A172 (cell line): ENCODE results near the gene SLC5A10. TPM values are rescaled to one million over a fixed set of nuclear protein-coding genes. Genes with fewer than 3 reads are reported as not detected.

ENCODE experiments used
- DNase-seq: peaks from one replicate; pipeline ENCODE4 v3.0.0-alpha.2; 2015; ENCODE audit warnings: low spot score
- total RNA-seq: library from RNA; depleted of rRNA; stranded (reverse); fragments of >200 nt; shearing (Covaris generic); gene quantifications from 2 replicates; pipeline ENCODE4 v1.2.3, GENCODE V29; 2014

The SLC5A10 gene
- total RNA-seq, 1 experiment from 2014 or later = not detected

- no peak for DNase-seq
These were observed 12.0 kb downstream of the SLC5A10 start for GRCh38 chr17:18964018-18964351.

- DNase-seq = no peak
These were observed 12.6 kb downstream of the SLC5A10 start for GRCh38 chr17:18964550-18964949.

DNA sequence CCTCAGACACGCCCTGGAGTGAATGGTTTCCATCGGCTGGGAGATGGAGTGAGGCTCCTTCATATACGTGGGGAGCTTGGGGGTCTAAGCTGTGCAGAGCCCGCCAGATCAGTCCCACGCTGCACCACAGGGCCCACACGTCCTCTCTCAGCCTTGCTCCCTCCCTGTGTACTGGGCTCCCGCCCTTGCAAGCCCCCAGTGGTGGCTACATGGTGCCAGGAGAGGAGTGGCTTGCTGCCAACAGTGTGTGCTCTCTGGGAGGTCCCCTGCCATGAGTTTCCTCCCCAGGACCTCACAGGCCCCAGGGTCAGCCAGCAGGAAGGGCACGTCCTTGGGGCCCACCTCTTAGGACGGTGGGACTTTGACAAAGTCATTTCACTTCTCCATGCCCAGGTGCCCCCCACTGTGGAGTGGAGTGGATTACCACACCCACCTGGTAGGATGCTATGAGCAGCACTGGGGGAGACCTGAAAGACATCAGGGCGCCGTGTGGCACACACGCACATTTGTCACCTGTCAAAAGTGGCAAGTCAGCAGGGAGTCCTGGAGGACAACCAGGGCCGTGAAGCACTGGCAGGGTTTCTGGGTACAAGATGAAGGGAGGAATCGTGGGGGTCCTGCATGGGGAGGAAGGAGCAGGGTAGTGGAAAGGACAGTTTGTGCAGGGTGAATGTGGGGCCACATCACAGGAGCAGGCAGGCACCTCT is 13.7 kb downstream of the SLC5A10 start:
- DNase-seq = no peak

GRCh38 chr17:18966831-18967624 is 15.1 kb downstream of the SLC5A10 start:
- DNase-seq = no peak

DNA sequence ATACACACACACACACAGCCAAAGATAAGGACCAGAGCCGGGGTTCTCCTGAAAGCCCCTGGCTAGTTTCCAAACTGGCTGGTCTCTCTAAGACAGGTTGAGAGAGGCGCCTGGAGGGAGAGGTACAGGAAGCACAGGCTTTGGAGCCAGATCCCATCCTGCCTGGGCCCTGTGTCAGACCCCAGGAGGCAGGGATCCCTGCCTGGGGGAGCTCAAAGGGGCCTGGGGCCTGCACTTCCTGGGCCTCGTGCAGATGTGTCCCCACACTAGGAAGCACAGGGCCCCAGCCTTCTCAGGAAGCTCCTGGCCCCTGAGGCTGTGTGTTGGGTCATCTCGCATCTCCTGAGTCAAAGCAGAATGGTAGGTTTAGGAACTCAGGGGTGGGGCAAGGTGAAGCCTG is 16.0 kb downstream of the SLC5A10 start:
- DNase-seq = no peak

- no peak for DNase-seq
These were observed 16.4 kb downstream of the SLC5A10 start for GRCh38 chr17:18968345-18968744.

- DNase-seq = peak; percentile 57
These were observed 17.3 kb downstream of the SLC5A10 start for GRCh38 chr17:18968945-18969887.

- DNase-seq = no peak
These were observed 18.9 kb downstream of the SLC5A10 start for GRCh38 chr17:18970582-18971480.

- no peak for DNase-seq
These were observed 19.8 kb downstream of the SLC5A10 start for GRCh38 chr17:18971801-18972200.

GRCh38 chr17:18974407-18975149 is 22.6 kb downstream of the SLC5A10 start:
- peak; percentile 77 for DNase-seq

DNA sequence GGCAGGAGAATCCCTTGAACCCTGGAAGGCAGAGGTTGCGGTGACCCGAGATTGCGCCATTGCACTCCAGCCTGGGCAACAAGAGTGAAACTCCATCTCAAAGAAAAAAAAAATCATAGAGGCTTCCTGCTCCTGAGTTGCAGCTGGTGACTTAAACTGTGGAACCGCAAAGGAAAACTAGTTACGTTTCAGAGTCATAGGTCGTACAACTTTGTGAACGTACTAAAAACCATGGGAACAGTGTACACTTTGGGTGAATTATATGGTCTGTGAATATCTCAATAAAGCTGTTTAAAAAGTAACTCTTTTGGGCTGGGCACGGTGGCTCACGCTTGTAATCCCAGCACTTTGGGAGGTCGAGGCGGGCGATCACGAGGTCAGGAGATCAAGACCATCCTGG is 23.6 kb downstream of the SLC5A10 start:
- no peak for DNase-seq

- no peak for DNase-seq
These were observed 24.2 kb downstream of the SLC5A10 start for GRCh38 chr17:18976201-18976600.

DNA sequence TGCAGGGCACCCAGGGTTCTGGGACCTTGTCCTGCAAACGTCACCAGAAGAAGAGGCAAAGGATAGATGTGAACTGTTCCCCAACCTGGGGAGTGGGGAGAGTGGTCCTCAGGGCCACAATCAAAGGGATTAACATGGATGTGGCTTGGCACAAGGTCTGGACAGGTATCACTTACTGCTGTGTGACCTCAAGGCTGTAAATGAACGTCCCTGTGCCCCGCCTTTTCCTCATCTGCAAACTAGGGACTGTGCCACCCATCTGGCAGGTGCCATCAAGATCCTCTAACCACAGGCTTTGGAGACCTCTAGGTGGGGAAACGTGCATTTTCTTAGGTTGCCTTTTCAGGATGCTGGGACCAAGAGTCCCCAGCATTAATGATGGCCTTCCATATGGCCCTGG is 25.1 kb downstream of the SLC5A10 start:
- no peak for DNase-seq

- no peak for DNase-seq
These were observed 25.7 kb downstream of the SLC5A10 start for GRCh38 chr17:18977646-18978045.

- no peak for DNase-seq
These were observed 26.1 kb downstream of the SLC5A10 start for GRCh38 chr17:18978050-18978449.

GRCh38 chr17:18978655-18979054 is 26.7 kb downstream of the SLC5A10 start:
- no peak for DNase-seq

DNA sequence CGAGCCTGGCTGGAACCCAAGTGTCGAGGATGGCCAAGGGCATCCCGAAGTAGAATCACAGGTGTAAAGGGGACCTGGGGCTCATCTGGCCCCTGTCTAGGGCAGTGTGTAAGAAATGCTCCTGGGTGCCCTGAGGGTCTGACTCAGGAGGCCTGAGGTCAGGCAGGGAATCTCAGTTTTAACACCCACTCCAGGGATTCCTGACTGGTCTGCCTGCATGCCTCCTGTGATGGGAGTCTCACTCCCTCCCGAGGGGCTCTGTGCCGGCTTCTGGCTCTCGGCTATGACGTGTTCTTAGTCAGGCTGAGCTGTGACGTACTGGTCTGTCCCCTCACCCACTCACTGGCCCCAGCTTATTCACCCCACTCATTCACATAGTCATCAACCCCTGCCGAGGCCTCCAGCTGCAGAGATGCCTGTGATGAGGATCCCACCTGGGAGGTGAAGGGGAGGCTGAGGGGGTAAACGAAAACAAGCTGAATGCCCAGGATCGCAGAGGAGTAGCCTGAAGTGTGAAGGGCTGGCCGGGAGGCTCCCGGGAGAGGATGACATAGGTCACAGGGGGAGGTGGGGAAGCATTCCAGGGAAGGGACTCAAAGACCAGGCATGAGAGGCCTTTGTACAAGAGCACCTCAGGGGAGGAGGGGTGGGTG is 28.8 kb downstream of the SLC5A10 start:
- peak; percentile 57 for DNase-seq

GRCh38 chr17:18981335-18981641 is 29.3 kb downstream of the SLC5A10 start:
- DNase-seq = no peak

DNA sequence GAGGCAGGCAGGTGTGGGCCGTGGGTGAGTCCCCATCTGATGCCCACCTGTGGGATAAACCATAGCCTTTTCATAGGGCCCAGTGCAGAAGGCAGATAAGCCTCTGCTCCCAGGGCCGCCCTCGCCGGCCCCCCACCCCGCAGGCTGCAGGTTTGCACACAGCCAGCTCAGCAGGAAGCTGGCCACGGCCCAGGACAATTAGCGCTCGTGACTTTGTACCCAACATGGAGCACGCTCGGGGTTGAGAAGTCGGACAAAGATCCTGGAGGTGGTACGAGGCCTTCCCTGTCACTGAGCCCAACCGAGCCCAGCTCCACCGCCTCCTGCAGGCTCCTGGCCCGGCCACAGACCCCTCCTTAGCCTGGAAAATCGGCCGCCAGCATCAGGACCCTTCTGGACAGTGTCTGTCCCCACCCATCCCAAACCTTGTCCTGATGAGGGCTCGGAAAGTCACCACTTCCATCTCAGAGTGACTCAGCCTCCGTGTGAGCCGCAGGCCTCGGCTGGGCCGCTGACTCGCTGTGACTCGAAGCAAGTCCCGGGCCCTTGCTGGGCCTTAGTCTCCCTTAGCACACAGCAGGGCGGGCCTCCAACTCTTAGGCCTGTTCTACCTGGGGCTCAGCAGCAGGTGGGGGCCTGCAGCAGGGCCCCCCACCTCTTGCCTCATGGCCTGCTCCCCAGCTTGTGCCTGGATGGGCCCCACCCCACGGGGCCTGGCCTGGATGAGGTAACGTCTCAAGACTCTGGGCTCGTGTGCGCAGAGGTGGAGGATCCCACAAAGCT is 29.9 kb downstream of the SLC5A10 start:
- peak; percentile 73 for DNase-seq
